Measurements from ENCODE around the gene CNN3.

CNN3 gene

GRCh38 chr1:94926915-94927404 is at the start of gene CNN3:
CNN3 (minus strand) TSS chr1:94927110; CDS start chr1:94926894, 216 bp downstream.
- peak; percentile 43 to 64 (median 58) for DNase-seq (ENCODE audit: low read depth in 3 of 3)

GRCh38 chr1:94974824-94975223 is 47.9 kb upstream of the CNN3 start:
- no peak for DNase-seq (ENCODE audit: low read depth in 3 of 3)

GRCh38 chr1:94974241-94974640 is 47.3 kb upstream of the CNN3 start:
- DNase-seq (ENCODE audit: low read depth in 3 of 3): no peak

DNA sequence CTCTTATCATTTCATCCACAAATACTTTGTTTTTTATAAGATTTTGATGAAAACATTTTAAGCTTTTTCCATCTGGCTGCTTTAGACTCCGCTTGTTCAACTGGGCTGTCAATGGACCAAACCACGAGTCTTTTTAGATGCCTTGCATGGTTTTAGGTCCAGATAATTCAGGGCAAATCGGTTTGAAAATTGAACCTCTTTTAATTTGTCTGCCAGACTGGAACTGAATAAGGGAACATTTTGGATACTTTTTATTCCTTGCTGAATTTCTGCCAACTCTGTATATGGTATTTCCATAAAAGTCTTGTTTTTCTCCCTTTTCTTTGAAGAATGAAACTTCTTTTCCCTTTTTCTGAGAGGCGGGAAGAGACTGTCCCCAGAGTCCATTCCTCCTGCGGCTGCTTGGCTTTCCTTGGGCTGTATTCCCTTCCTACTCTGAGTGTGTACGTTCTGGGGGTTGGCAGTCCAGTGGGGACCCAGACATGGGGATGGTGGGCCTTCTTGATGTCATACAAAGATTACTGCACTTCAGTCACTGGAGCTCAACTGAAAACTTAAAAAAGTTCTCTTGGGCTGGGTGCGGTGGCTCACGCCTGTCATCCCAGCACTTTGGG is 46.5 kb upstream of the CNN3 start:
- no peak for DNase-seq (ENCODE audit: low read depth in 3 of 3)

GRCh38 chr1:94971491-94971924 is 44.6 kb upstream of the CNN3 start:
- DNase-seq (ENCODE audit: low read depth in 3 of 3): no peak

- DNase-seq (ENCODE audit: low read depth in 3 of 3): no peak
Observed at GRCh38 chr1:94970783-94971182, 43.9 kb upstream of the CNN3 start.

DNA sequence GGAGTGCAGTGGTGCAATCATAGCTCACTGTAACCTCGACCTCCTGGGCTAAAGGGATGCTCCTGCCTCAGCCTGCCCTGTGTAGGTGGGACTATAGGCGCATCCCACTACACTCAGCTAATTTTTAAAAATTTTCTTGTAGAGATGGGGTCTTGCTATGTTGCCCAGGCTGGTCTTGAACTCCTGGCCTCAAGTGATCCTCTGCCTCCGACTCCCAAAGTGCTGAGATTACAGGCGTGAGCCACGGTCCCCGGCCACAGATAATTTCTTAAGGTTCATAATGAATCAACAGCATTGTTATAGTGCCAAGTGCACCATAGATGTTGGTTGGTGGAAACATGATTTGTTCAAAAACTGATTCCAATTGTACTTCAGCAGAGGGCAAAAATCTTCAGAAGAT is 42.2 kb upstream of the CNN3 start:
- DNase-seq (ENCODE audit: low read depth in 3 of 3): no peak

GRCh38 chr1:94966033-94966432 is 39.1 kb upstream of the CNN3 start:
- DNase-seq (ENCODE audit: low read depth in 3 of 3): no peak

GRCh38 chr1:94963864-94964263 is 37.0 kb upstream of the CNN3 start:
- DNase-seq (ENCODE audit: low read depth in 3 of 3): no peak

DNA sequence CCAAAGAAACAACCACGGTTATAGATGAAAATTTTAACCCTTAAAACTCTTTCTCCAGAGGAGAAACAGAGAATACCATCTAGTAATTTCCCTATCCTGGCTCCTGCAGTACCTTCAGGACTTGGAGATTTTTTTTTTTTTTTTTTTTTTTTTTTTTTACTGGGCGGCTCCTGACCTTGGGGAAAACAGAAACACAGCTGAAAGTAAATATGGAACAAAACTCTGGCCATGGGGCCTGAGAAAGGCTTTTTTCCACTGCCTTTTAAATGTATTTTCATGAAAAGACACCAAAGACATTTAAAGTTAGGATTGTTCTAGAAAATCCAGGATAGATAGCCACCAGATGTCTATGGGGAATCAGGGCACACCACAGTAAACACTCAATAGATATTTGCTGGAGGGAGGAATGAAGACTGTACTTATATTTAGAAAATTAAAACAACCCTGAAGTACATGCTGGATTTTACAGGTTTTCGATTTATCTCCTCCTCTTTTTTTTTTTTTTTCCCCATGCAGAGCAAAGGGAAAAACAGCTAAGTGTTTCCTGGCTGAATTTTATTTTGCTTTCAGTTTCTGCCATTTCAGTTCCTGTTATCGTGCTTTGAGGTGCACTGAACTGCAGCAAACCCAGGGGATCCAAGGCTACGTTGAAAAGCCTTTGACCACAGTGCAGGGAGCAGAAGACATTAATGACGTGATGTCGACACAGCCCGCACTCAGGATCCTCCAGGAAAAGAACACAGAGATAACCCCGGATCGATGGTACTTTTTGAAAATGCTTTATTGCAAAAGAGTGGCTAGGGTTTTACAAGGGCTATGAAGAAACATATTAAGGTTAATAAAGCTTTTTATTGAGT is 35.7 kb upstream of the CNN3 start:
- peak in 2 of 3 experiments; percentile 0 to 9 for DNase-seq (ENCODE audit: low read depth in 3 of 3)

GRCh38 chr1:94961988-94962387 is 35.1 kb upstream of the CNN3 start:
- no peak for DNase-seq (ENCODE audit: low read depth in 3 of 3)

DNA sequence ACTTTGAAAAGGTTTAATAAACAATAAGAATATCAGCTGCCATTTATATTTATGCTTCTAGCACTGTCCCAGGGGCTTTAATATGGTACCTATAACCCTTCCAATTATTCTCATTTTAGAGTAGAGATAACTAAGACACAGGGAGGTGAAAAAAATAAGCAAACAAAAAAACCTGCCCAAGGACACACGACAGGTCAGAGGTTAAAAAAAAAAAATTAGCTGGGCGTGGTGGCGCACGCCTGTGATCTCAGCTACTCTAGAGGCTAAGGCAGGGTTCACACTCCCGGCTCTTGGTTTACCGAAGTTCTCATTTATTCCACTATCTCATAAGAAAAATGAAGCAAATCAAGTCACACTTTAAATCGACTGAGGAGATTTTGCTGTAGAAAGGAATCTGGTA is 34.7 kb upstream of the CNN3 start:
- DNase-seq (ENCODE audit: low read depth in 3 of 3): no peak

- DNase-seq (ENCODE audit: low read depth in 3 of 3): no peak
Observed at GRCh38 chr1:94958081-94958480, 31.2 kb upstream of the CNN3 start.

- no peak for DNase-seq (ENCODE audit: low read depth in 3 of 3)
Observed at GRCh38 chr1:94955767-94956632, 29.1 kb upstream of the CNN3 start.

- DNase-seq (ENCODE audit: low read depth in 3 of 3): no peak
Observed at GRCh38 chr1:94954263-94955220, 27.6 kb upstream of the CNN3 start.

DNA sequence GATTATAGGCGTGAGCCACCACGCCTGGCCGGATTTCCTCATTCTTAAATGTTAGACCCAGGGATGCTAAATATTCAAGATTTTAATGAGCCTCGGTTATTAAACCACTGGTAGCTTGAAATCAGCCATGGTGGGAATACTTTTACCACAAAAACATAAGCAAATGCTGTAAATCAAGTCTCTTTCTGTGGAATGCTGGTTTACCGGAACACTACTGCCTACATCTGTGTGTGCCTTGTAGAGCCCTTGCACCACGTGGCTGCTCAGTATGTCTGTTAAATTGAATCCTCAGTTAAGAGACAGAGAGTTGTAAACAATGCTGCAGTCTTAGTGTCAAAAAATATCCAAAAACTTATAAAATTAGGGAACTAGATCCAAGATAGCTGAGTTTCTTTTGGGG is 26.8 kb upstream of the CNN3 start:
- no peak for DNase-seq (ENCODE audit: low read depth in 3 of 3)

DNA sequence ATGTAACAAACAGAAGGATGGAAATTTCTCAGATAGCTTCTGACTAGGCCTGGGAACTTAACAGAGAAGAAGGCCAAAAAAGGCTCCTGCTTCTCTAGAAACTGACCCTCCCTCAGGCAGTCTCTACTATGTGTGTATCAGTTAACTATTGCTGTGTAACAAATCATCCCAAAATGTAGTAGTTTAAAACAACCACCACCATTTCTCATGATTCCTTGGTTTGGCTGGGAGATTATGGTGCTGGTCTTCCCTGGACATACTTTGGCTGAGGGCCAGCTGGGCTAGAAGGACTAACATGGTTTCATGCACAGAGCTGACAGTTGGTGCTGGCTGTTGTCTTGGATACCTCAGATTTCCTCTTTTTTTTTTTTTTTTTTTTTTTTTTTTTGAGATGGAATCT is 26.2 kb upstream of the CNN3 start:
- DNase-seq (ENCODE audit: low read depth in 3 of 3): no peak

- no peak for DNase-seq (ENCODE audit: low read depth in 3 of 3)
Observed at GRCh38 chr1:94952539-94952938, 25.6 kb upstream of the CNN3 start.

DNA sequence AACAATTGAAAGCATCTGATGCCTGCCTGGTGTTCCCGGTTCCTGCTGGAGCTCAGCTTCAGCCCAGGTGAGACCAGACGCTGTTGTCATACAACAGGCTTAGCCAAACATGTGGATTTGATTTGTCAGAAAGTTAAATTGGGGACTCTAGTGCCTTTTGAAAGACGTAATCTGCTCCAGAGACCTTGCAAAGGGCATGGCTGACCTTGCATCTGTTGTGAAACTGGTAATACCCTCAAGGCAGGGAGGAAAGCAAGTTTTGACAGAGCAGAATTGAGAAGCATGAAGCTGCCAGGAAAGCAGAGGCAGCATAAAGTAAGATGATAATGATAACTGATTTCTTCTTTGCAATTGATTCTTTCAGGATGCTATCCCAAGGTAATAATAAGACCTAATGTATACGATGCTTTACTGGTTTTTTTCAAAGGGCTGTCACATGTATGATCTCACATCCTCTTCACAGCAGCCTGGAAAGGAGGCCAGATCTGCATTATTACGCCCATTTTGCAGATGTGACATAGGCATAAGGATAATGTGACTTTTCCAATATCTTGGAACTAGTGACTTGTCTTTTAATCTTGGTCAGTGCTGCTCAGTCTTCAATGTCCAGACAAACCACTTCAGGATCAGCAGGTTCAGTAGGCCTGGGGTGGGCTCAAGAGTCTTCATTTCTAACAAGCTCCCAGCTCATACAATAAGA is 24.7 kb upstream of the CNN3 start:
- no peak for DNase-seq (ENCODE audit: low read depth in 3 of 3)

DNA sequence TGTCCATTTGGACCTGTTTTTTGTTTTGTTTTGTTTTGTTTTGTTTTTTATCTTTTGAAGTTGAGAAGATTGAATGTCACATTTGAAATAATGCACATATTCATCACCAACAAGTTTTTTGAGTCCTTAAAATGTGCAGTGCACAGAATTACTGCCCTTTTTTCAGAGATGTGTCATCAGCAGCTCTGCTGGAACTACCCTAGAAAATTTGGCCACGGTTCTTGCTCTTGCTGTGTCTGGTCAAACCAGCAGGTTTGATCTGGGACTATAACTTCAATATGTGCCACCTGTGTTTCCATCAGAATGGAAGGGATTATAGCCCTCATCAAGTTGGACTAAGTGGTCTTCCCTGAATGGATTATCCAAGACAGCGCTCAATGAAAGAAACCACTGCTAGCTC is 24.1 kb upstream of the CNN3 start:
- DNase-seq (ENCODE audit: low read depth in 3 of 3): no peak

All from stimulated activated CD4-positive, alpha-beta T cell treated with anti-CD3 and anti-CD28 coated beads, TNF-alpha, amount 100 ng/mL, for 4 hours (primary cell).